Daoy (cell line): ENCODE measurements around the gene ZNF343. TPM values are rescaled to one million over a fixed set of nuclear protein-coding genes. Genes with fewer than 3 reads are reported as not detected.

Experiments used
- DNase-seq: peaks from one replicate; pipeline ENCODE4 v3.0.0-alpha.2; 2015; ENCODE audit warnings: low read depth
- total RNA-seq: library from RNA; depleted of rRNA; stranded (reverse); fragments of >200 nt; shearing (Covaris generic); gene quantifications from 2 replicates; pipeline ENCODE4 v1.2.3, GENCODE V29; 2014

The ZNF343 gene
- total RNA-seq, 1 experiment from 2014 or later = 10.5 TPM

- peak; percentile 20 for DNase-seq
Measured at GRCh38 chr20:2473516-2473915, 35.2 kb downstream of the ZNF343 start.

GRCh38 chr20:2470423-2471193, 38.1 kb downstream of the ZNF343 start, which contains the start of gene SNRPB:
Gene SNRPB, minus strand, starts transcription at chr20:2470789. Its CDS starts 99 bp downstream, at chr20:2470690.
- peak; percentile 98 for DNase-seq

- DNase-seq = peak; percentile 68
Measured at GRCh38 chr20:2469991-2470422, 38.7 kb downstream of the ZNF343 start.

GRCh38 chr20:2468581-2469407, 39.9 kb downstream of the ZNF343 start:
- DNase-seq = no peak

GRCh38 chr20:2467412-2467811, 41.3 kb downstream of the ZNF343 start:
- DNase-seq = no peak

- no peak for DNase-seq
Measured at GRCh38 chr20:2465100-2465499, 43.6 kb downstream of the ZNF343 start.

- no peak for DNase-seq
Measured at GRCh38 chr20:2463616-2464365, 44.9 kb downstream of the ZNF343 start.

GRCh38 chr20:2462484-2462883, 46.2 kb downstream of the ZNF343 start:
- no peak for DNase-seq

- DNase-seq = no peak
Measured at GRCh38 chr20:2460752-2461424, 47.8 kb downstream of the ZNF343 start.

- DNase-seq = no peak
Measured at GRCh38 chr20:2459981-2460751, 48.5 kb downstream of the ZNF343 start.

GRCh38 chr20:2458919-2459499, 49.7 kb downstream of the ZNF343 start:
- no peak for DNase-seq

- no peak for DNase-seq
Measured at GRCh38 chr20:2455771-2456497, 52.8 kb downstream of the ZNF343 start.

- DNase-seq = no peak
Measured at GRCh38 chr20:2453792-2454191, 54.9 kb downstream of the ZNF343 start.

- DNase-seq = peak; percentile 70
Measured at GRCh38 chr20:2451939-2452732, 56.6 kb downstream of the ZNF343 start.

- no peak for DNase-seq
Measured at GRCh38 chr20:2451422-2451821, 57.3 kb downstream of the ZNF343 start.

- DNase-seq = no peak
Measured at GRCh38 chr20:2449386-2449785, 59.3 kb downstream of the ZNF343 start.

GRCh38 chr20:2446845-2447244, 61.9 kb downstream of the ZNF343 start:
- no peak for DNase-seq
